GM12878 (cell line): ENCODE data around the gene ABCG1. TPM values are rescaled to one million over a fixed set of nuclear protein-coding genes. Genes with fewer than 3 reads are reported as not detected.

ENCODE experiments used
- ATAC-seq: fragments of 200-7000 bp; cut with Tn5 transposase; 3 replicates; pipeline ENCODE4 v1.9.1; 2020; ENCODE audit warnings: mild to moderate bottlenecking, moderate library complexity
- BruUV-seq: library from RNA; stranded (reverse); fragments of 400-500 nt; replicated peaks from 2 replicates; lab custom pipeline; 2021; lab: Mats Ljungman, UMichigan
- CTCF ChIA-PET: fragments of 300-600 bp; sonication (Branson Sonifier 250); formaldehyde crosslinking; extraction: SDS; loops from one replicate; lab custom pipeline; 2021; ENCODE audit warnings: inconsistent platforms; lab: Yijun Ruan, JAX
- POLR2A ChIA-PET: fragments of 350-600 bp; formaldehyde crosslinking; extraction: SDS; loops from one replicate; lab custom pipeline; 2021; ENCODE audit warnings: inconsistent platforms; lab: Charles Lee
- RAD21 ChIA-PET: fragments of 300-600 bp; sonication (Branson Sonifier 250); formaldehyde crosslinking; loops from one replicate; lab custom pipeline; 2023; ENCODE audit warnings: antibody characterized with exemption; ENCODE audit not compliant: unreplicated experiment; lab: Charles Lee
- SMC1A ChIA-PET: fragments of 300-600 bp; sonication (Branson Sonifier 250); formaldehyde crosslinking; loops from one replicate; lab custom pipeline; 2023; ENCODE audit not compliant: unreplicated experiment, uncharacterized antibody; lab: Charles Lee
- DNase-seq: peaks from one replicate; pipeline ENCODE4 v3.0.0-alpha.2; 2011; ENCODE audit warnings: low read depth, low spot score
- FAIRE-seq: peaks from 3 replicates; lab custom pipeline; 2011; peaks lifted over from hg19 to GRCh38; lab: Jason Lieb, UNC
- H2AFZ ChIP-seq: 2 replicates; pipeline ENCODE4 v1.6.0; 2011; ENCODE audit warnings: low read depth, low read length, control low read depth; ENCODE audit not compliant: control insufficient read depth
- H3K27ac ChIP-seq: 2 replicates; pipeline ENCODE4 v1.5.1; 2011; ENCODE audit warnings: control low read depth; ENCODE audit not compliant: control insufficient read depth, insufficient read depth
- H3K27me3 ChIP-seq, 2 experiments: replicated peaks in 1 of 2; 2 replicates each; pipeline versions ENCODE4 v1.6.0 to v1.6.1; 2011; ENCODE audit warnings: low read length in 1 of 2; ENCODE audit not compliant: control insufficient read depth in 2 of 2, insufficient read depth in 2 of 2
- H3K36me3 ChIP-seq, 2 experiments: 2 replicates each; pipeline ENCODE4 v1.5.1; 2011; ENCODE audit warnings: low read length in 1 of 2; ENCODE audit not compliant: control insufficient read depth in 2 of 2, insufficient read depth in 2 of 2
- H3K4me1 ChIP-seq: 2 replicates; pipeline ENCODE4 v1.6.1; 2011; ENCODE audit warnings: mild to moderate bottlenecking, low read length, moderate library complexity, mixed read lengths; ENCODE audit not compliant: control insufficient read depth, insufficient read depth
- H3K4me2 ChIP-seq: 2 replicates; pipeline ENCODE4 v1.6.0; 2011; ENCODE audit warnings: control low read depth; ENCODE audit not compliant: control insufficient read depth, insufficient read depth
- H3K4me3 ChIP-seq: fragments of 200-600 bp; sonication (generic); 2 replicates; pipeline ENCODE4 v1.5.1; 2016
- H3K79me2 ChIP-seq: 2 replicates; pipeline ENCODE4 v1.6.0; 2011; ENCODE audit warnings: low read length; ENCODE audit not compliant: control insufficient read depth, insufficient read depth
- H3K9ac ChIP-seq: 2 replicates; pipeline ENCODE4 v1.8.0; 2011; ENCODE audit warnings: low read length, control low read depth, mixed read lengths; ENCODE audit not compliant: control insufficient read depth, insufficient read depth
- H3K9me3 ChIP-seq: replicated peaks from 3 replicates; pipeline ENCODE4 v1.5.1; 2011; ENCODE audit warnings: mild to moderate bottlenecking, low read length; ENCODE audit not compliant: control insufficient read depth, insufficient read depth
- H4K20me1 ChIP-seq: 2 replicates; pipeline ENCODE4 v1.6.0; 2011; ENCODE audit not compliant: control insufficient read depth, insufficient read depth
- ATF3 ChIP-seq: IDR thresholded peaks from 2 replicates; pipeline ENCODE4 v1.6.1; 2011; ENCODE audit warnings: low read depth, mild to moderate bottlenecking, low read length, moderate library complexity, borderline replicate concordance; ENCODE audit errors: extremely low read depth
- BCL3 ChIP-seq: IDR thresholded peaks from 2 replicates; pipeline ENCODE4 v1.6.1; 2011; ENCODE audit warnings: borderline replicate concordance, low read depth, mild to moderate bottlenecking, moderate library complexity, low read length; ENCODE audit not compliant: insufficient read depth, poor library complexity, severe bottlenecking
- BHLHE40 ChIP-seq, 2 experiments: fragments of 450-650 bp in 1 of 2; IDR thresholded peaks; 2 replicates each; pipeline ENCODE4 v1.6.1; 2011 to 2017; ENCODE audit warnings: low read depth in 2 of 2, borderline replicate concordance in 1 of 2, improper control_type of control experiment in 1 of 2, low read length in 1 of 2, mild to moderate bottlenecking in 1 of 2
- CREM ChIP-seq: IDR thresholded peaks from 2 replicates; pipeline ENCODE4 v1.6.1; 2014; ENCODE audit warnings: antibody characterized with exemption, low read depth
- HDGF ChIP-seq: fragments of 450-650 bp; IDR thresholded peaks from 2 replicates; pipeline ENCODE4 v1.6.1; 2016; ENCODE audit warnings: antibody characterized with exemption
- MEF2B ChIP-seq: fragments of 450-650 bp; IDR thresholded peaks from 2 replicates; pipeline ENCODE4 v1.6.1; 2018; ENCODE audit warnings: mild to moderate bottlenecking, moderate library complexity; ENCODE audit not compliant: partially characterized antibody, poor library complexity, severe bottlenecking
- RB1 ChIP-seq: fragments of 450-650 bp; formaldehyde crosslinking; IDR thresholded peaks from 2 replicates; pipeline ENCODE4 v1.6.1; 2017; ENCODE audit warnings: mild to moderate bottlenecking, borderline replicate concordance
- RELA ChIP-seq: fragments of 450-650 bp; IDR thresholded peaks from 2 replicates; pipeline ENCODE4 v1.8.0; 2014; ENCODE audit warnings: borderline replicate concordance; ENCODE audit not compliant: partially characterized antibody
- RELB ChIP-seq: fragments of 450-650 bp; IDR thresholded peaks from 2 replicates; pipeline ENCODE4 v1.6.1; 2017; ENCODE audit warnings: low read depth, mild to moderate bottlenecking, moderate library complexity
- SMARCA5 ChIP-seq: fragments of 450-650 bp; IDR thresholded peaks from 2 replicates; pipeline ENCODE4 v1.6.1; 2017; ENCODE audit warnings: mild to moderate bottlenecking
- SUPT20H ChIP-seq: IDR thresholded peaks from 2 replicates; pipeline ENCODE4 v1.6.1; 2011; ENCODE audit warnings: low read depth, mild to moderate bottlenecking, low read length, moderate library complexity, borderline replicate concordance; ENCODE audit not compliant: control insufficient read depth
- TCF7 ChIP-seq: IDR thresholded peaks from 2 replicates; pipeline ENCODE4 v1.6.1; 2014; ENCODE audit warnings: antibody characterized with exemption, borderline replicate concordance
- WGBS: methylation state at CpG from one replicate; pipeline ENCODE4 v1.1.6; 2016; ENCODE audit warnings: low lambda C conversion rate; ENCODE audit not compliant: insufficient replicate concordance, insufficient coverage; ENCODE audit errors: missing lambda C conversion rate; 5-methylcytosine and 5-hydroxymethylcytosine counted together
- in situ Hi-C: fragments of 300-500 bp; cut with MboI; formaldehyde crosslinking; loops from 9 replicates; pipeline ENCODE4 v1.14.3; 2018; ENCODE audit warnings: mixed read lengths
- intact Hi-C: fragments of 100-400 bp; cut with micrococcal nuclease; formaldehyde crosslinking; loops from one replicate; pipeline ENCODE4 v1.14.2; 2022; ENCODE audit not compliant: unreplicated experiment
- polyA plus RNA-seq, 11 experiments: library from polyadenylated mRNA; depleted of rRNA in 4 of 11; unstranded in 6 of 11; stranded (reverse) in 5 of 11; fragments of >200 nt; fragmentation: Nextera tagmentation in 4 of 11; fragmentation: Illumina TruSeq in 1 of 11; extraction: Ambion mirVana in 4 of 11; extraction: Trizol in 1 of 11; gene quantifications; 1 replicate in 1 of 11; 2 replicates in 10 of 11; pipeline versions ENCODE4 v1.2.1 to v1.2.3, GENCODE V29; 2011 to 2016; ENCODE audit warnings: inconsistent platforms in 2 of 11, missing spikeins in 2 of 11, low read depth in 1 of 11
- total RNA-seq, 4 experiments: library from RNA; depleted of rRNA in 3 of 4; stranded (reverse); fragments of >200 nt in 3 of 4; fragmentation: Illumina TruSeq in 1 of 4; extraction: Trizol in 1 of 4; gene quantifications; 2 replicates each; pipeline versions ENCODE4 v1.2.1 to v1.2.3, GENCODE V29; 2013 to 2021

ABCG1 gene
- total and polyA plus RNA-seq, 10 of the 15 experiments (the other 5 are each of a cell fraction or from before 2014, with no cell fraction given), result 0.59 to 19.3 (median 5.7) TPM

GRCh38 chr21:42252325-42252654 lies 33.4 kb downstream of the ABCG1 start:
- peaks cover 15% of the 10 kb centered on the region for H3K4me1 ChIP-seq
- FAIRE-seq, result no peak
- ChIA-PET RAD21 (interaction anchor here (0.9 to 7.1 kb wide), 3 partner anchors 14 to 284 kb away, joined by 3 to 60 read pairs (median 4); no protein-coding TSS in a partner anchor), SMC1A (interaction anchor here (0.9 to 7.4 kb wide), 7 partner anchors 9 to 80 kb away, joined by 3 to 41 read pairs (median 5); no protein-coding TSS in a partner anchor), POLR2A (interaction anchor here (1.0 to 2.2 kb wide), 3 partner anchors 10 to 18 kb away, joined by 3 to 11 read pairs (median 4); no protein-coding TSS in a partner anchor), CTCF (interaction anchor here (0.9 to 2.9 kb wide), 7 partner anchors 11 to 285 kb away, joined by 3 to 11 read pairs (median 5); no protein-coding TSS in a partner anchor)
- no peak overlapping the region for H2AFZ ChIP-seq
- intact Hi-C loops, result no loop called here
- H3K9ac ChIP-seq, result no peak overlapping the region
- no peak overlapping the region for H3K4me2 ChIP-seq
- no peaks in the 10 kb centered on the region for H3K9me3 ChIP-seq
- in situ Hi-C loops, result loop anchor here (5.0 kb wide), 1 partner anchor 80 kb away; no protein-coding TSS in a partner anchor
- BruUV-seq, result no TSS peak
- H3K27me3 ChIP-seq, result no peaks in the 10 kb centered on the region
- H3K79me2 ChIP-seq, result no peaks in the 10 kb centered on the region
- no peak overlapping the region for H3K27ac ChIP-seq
- no peak for ATAC-seq
- TF ChIP-seq RELA (no peak), SMARCA5 (no peak), SUPT20H (no peak), RELB (no peak), CREM (no peak), BCL3 (no peak), TCF7 (no peak), ATF3 (no peak), BHLHE40 (IDR thresholded peaks at IDR 0.05; ENCODE audit: borderline replicate concordance in 1 of 2, low read depth in 2 of 2, low read length in 1 of 2) (no peak), RB1 (no peak), HDGF (no peak), MEF2B (no peak)
- no peaks in the 10 kb centered on the region for H3K36me3 ChIP-seq
- DNase-seq, result no peak
- 52% methylated on average over 8 of the region's 8 CpGs for WGBS
- no peaks in the 10 kb centered on the region for H4K20me1 ChIP-seq
- H3K4me3 ChIP-seq, result no peak overlapping the region
